Activated CD4-positive, alpha-beta memory T cell treated with anti-CD3 and anti-CD28 coated beads for 36 hours (primary cell): Measurements from ENCODE around the gene TTLL11. TPM values are rescaled to one million over a fixed set of nuclear protein-coding genes. Genes with fewer than 3 reads are reported as not detected.

Experiments
- CTCF ChIA-PET: fragments of 350-600 bp; sonication (Branson Sonifier 250); formaldehyde crosslinking; loops from one replicate; lab custom pipeline; 2021; ENCODE audit warnings: antibody characterized with exemption, inconsistent platforms; lab: Charles Lee
- POLR2A ChIA-PET: fragments of 350-600 bp; sonication (Branson Sonifier 250); formaldehyde crosslinking; loops from one replicate; lab custom pipeline; 2021; ENCODE audit warnings: antibody characterized with exemption; lab: Charles Lee
- DNase-seq: peaks from one replicate; pipeline ENCODE4 v3.0.0-alpha.2; 2020
- H3K27ac Mint-ChIP-seq: one replicate; pipeline ENCODE4 v1.8.0; 2021; ENCODE audit warnings: mixed read lengths
- H3K27me3 Mint-ChIP-seq: one replicate; pipeline ENCODE4 v1.8.0; 2021; ENCODE audit warnings: mixed read lengths
- H3K36me3 Mint-ChIP-seq: one replicate; pipeline ENCODE4 v1.8.0; 2021; ENCODE audit warnings: mixed read lengths
- H3K4me1 Mint-ChIP-seq: one replicate; pipeline ENCODE4 v1.8.0; 2021; ENCODE audit warnings: low read depth, mixed read lengths
- H3K4me3 Mint-ChIP-seq: one replicate; pipeline ENCODE4 v1.8.0; 2021; ENCODE audit warnings: mild to moderate bottlenecking, mixed read lengths
- H3K9me3 Mint-ChIP-seq: one replicate; pipeline ENCODE4 v1.8.0; 2021; ENCODE audit warnings: mixed read lengths
- intact Hi-C: fragments of 100-400 bp; cut with micrococcal nuclease; formaldehyde crosslinking; loops from one replicate; pipeline ENCODE4 v1.15.1; 2023
- total RNA-seq, 2 experiments: library from RNA; stranded (reverse); gene quantifications; one replicate each; pipeline ENCODE4 v1.2.3, GENCODE V29; 2021

TTLL11 gene
- total RNA-seq, 2 experiments from 2014 or later: 0.97 TPM

DNA sequence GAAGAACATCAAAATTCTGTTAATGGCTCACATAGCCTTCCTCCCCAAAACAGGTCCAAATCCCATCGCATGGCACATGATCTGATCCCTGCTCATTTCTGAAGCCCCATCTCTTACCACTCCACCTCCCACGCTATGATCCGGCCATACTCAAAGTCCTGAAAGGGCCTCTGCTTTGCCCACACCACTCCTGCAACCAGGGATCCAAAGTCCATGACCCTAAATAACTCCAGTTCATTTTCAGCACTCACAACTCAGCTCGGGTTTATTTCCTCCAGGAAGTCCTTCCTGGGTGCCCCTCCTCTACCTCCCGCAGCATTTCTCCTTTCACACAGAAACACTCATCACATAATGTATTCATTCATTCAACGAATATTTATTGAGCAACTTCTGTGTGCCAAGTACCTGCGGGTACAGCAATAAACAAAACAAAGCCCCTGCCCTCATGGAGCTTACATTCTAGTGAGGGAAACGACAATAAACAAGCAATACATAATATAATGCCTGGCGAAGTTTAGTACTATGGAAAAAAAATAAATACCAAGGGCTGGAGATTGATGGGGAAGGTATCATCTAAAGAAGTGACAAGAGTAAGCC lies 2.7 kb downstream of the TTLL11 start:
- Mint-ChIP-seq H3K9me3 (no peaks in the 10 kb centered on the region), H3K4me3 (no peak overlapping the region), H3K36me3 (peaks cover 6% of the 10 kb centered on the region), H3K27me3 (peaks cover 5% of the 10 kb centered on the region), H3K4me1 (peaks cover 33% of the 10 kb centered on the region), H3K27ac (no peak overlapping the region)
- intact Hi-C loops: loop anchor here (5.0 to 10.0 kb wide), 2 partner anchors 724 to 1508 kb away; partner anchors contain the start of gene CDK5RAP2
- ChIA-PET CTCF (interaction anchor here (1.0 to 4.2 kb wide), 3 partner anchors 9 to 34 kb away, joined by 3 to 24 read pairs (median 7); no protein-coding TSS in a partner anchor), POLR2A (no interaction called here)
- no peak for DNase-seq

DNA sequence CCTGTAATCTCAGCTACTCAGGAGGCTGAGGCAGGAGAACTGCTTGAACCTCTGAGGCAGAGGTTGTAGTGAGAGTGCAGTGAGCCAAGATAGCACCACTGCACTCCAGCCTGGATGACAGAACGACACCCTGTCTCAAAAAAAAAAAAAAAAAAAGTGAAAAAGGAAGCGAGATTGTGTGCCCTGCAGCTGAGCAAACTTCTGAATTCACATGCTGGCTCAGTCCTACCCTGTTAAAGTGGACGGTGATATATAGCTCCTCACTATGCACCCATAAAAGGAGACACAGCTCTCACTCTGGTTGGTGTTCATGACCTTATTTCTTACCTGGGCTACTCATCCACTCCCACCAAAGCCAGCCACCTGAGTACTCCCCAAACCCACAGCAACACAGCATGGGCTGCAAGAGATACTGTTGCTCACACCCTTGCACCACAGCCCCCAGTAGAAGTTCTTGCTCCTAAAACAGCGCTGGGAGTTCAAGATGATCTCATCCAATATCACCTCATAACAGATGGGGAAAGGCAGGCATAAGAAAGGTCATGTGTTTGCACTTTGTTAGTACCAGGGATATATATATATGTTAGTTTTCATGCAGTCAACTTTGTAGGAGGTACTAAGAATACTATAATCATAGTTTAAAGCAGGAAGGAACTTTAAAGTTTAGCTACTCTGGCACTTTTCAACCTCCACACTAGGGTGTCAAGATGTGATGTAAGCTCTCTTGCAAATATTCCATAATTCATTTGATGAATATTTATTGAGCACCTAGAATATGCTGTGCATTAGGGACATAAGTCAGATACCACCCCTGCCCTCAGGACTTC lies 4.0 kb downstream of the TTLL11 start:
- POLR2A ChIA-PET: interaction anchor here (0.6 kb wide), 1 partner anchor 637 kb away, joined by 4 read pairs; no protein-coding TSS in a partner anchor
- no peak overlapping the region for H3K27ac Mint-ChIP-seq
- no peak overlapping the region for H3K4me3 Mint-ChIP-seq
- peaks cover 6% of the 10 kb centered on the region for H3K36me3 Mint-ChIP-seq
- CTCF ChIA-PET: interaction anchor here (1.0 to 4.2 kb wide), 4 partner anchors 10 to 261 kb away, joined by 3 to 24 read pairs (median 6); no protein-coding TSS in a partner anchor
- intact Hi-C loops: no loop called here
- no peak for DNase-seq
- no peaks in the 10 kb centered on the region for H3K9me3 Mint-ChIP-seq
- H3K4me1 Mint-ChIP-seq: peaks cover 24% of the 10 kb centered on the region
- H3K27me3 Mint-ChIP-seq: peaks cover 1% of the 10 kb centered on the region

DNA sequence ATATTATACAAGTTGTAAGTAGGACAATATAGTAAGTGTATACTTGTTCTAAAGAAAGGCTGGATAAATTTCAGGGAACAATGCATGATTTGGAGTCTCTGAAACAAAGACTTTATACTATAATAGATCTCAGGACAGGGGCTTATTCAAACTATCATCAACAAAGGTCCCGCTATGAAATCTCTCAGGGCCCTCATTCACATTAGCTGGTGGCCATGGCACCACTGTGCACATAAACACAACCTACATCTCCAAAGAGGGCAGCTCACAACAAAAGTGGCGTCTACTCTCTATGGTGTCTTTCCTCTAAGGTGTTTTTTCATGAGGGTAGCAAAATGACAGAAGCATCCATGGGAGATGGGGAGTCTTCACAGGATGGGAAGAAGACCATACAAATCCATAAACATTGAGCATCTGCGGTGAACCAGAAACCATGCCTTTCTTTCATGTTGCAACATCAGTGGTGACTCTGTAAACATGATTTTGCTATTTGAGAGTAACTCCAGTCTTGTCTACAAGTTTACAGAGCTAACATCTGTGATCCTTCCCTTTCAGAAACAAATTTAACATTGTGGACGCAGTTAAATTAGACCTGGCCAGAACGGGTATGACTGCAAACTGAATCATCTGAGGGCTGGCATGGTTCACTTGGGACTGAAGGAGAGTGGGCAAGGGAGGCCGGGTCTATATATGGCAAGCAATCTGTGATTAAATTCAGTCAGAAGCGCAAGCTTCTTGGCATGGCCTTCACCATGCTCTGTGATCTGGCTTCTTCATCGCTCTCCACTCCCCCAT lies 5.5 kb downstream of the TTLL11 start:
- H3K36me3 Mint-ChIP-seq: peaks cover 6% of the 10 kb centered on the region
- H3K9me3 Mint-ChIP-seq: no peaks in the 10 kb centered on the region
- intact Hi-C loops: no loop called here
- peaks cover 20% of the 10 kb centered on the region for H3K4me1 Mint-ChIP-seq
- POLR2A ChIA-PET: no interaction called here
- CTCF ChIA-PET: interaction anchor here (1.0 to 4.2 kb wide), 5 partner anchors 9 to 263 kb away, joined by 4 to 24 read pairs (median 5); no protein-coding TSS in a partner anchor
- no peaks in the 10 kb centered on the region for H3K27me3 Mint-ChIP-seq
- no peak for DNase-seq
- no peak overlapping the region for H3K4me3 Mint-ChIP-seq
- H3K27ac Mint-ChIP-seq: no peak overlapping the region

DNA sequence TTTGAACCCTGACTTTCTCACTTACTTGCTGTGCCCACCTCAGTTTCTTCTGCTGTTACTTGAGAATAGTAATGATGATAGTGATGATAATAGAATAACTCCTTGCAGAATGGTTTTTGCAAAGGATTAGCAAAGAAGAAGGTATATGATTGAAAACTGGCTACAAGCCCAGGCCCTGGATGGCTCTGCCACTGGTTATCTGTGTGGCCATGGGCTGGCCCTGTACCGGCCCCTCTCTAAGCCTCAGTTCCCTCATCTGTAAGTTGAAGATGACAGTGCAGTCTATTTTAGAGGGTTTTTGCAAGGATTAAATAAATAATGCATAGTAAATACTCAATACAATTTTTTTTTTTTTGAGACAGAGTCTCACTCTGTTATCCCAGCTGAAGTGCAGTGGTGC lies 6.2 kb downstream of the TTLL11 start:
- POLR2A ChIA-PET: no interaction called here
- peaks cover 6% of the 10 kb centered on the region for H3K36me3 Mint-ChIP-seq
- CTCF ChIA-PET: interaction anchor here (2.0 to 4.2 kb wide), 2 partner anchors 12 to 38 kb away, joined by 6 to 24 read pairs; no protein-coding TSS in a partner anchor
- no peak for DNase-seq
- no peaks in the 10 kb centered on the region for H3K9me3 Mint-ChIP-seq
- no peak overlapping the region for H3K27ac Mint-ChIP-seq
- H3K27me3 Mint-ChIP-seq: no peaks in the 10 kb centered on the region
- peaks cover 16% of the 10 kb centered on the region for H3K4me1 Mint-ChIP-seq
- intact Hi-C loops: no loop called here
- H3K4me3 Mint-ChIP-seq: no peak overlapping the region

DNA sequence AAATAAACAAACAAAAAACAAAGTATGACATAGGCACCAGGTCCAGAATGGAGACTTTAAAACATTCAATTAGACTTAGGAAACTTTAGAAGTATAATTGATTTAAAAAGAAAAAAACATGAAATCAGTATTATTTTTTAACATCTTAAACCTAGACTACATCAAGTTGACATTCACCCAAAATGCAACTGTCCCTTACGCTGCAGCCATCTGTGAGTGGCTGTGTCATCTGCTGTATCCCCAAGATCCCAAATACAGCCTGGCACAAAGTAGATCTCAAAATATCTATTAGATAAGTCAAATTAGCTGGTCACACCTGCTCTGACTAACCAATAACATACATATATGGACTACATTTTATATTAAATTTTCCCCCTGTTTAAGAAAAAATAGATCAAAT lies 7.8 kb downstream of the TTLL11 start:
- POLR2A ChIA-PET: no interaction called here
- Mint-ChIP-seq H3K27ac (no peak overlapping the region), H3K9me3 (no peaks in the 10 kb centered on the region), H3K36me3 (peaks cover 2% of the 10 kb centered on the region), H3K4me3 (no peak overlapping the region), H3K27me3 (no peaks in the 10 kb centered on the region), H3K4me1 (peaks cover 2% of the 10 kb centered on the region)
- DNase-seq: no peak
- intact Hi-C loops: no loop called here
- CTCF ChIA-PET: interaction anchor here (2.0 to 5.3 kb wide), 2 partner anchors 13 to 39 kb away, joined by 6 to 24 read pairs; no protein-coding TSS in a partner anchor

DNA sequence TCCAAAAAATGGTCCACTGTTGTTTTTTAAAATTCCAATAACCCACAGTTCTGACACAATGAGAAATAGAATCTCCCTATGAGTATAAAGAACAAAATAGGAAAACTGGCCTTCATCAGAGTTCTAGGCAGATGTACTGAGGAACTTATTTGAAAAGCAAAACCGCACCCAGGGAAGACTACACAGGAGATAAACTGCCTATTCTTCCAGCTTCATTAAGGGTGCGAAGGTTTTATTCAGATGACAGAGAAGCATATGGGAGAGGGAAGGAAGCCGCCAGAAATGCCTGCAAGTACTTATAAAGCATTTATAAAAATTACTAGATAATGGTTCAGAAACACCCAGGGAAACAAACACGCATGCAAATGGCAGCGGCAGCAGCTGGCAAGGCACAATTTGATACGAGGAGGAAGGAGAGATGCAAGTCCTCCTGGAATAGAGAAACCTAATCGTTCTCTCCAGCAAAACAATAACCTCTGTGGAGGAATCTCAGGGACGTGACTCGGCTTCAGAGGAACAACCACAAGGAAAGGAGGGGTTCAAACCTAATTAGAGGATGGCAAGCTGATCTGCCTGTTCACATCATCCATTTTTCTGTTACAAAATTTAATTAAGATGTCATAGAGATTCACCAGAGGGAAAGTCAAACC lies 9.0 kb downstream of the TTLL11 start:
- POLR2A ChIA-PET: no interaction called here
- intact Hi-C loops: no loop called here
- no peak overlapping the region for H3K4me3 Mint-ChIP-seq
- CTCF ChIA-PET: interaction anchor here (1.2 to 5.3 kb wide), 2 partner anchors 11 to 14 kb away, joined by 4 to 24 read pairs; no protein-coding TSS in a partner anchor
- no peak for DNase-seq
- H3K27ac Mint-ChIP-seq: no peak overlapping the region
- H3K4me1 Mint-ChIP-seq: no peaks in the 10 kb centered on the region
- H3K36me3 Mint-ChIP-seq: no peaks in the 10 kb centered on the region
- no peaks in the 10 kb centered on the region for H3K27me3 Mint-ChIP-seq
- H3K9me3 Mint-ChIP-seq: no peaks in the 10 kb centered on the region

DNA sequence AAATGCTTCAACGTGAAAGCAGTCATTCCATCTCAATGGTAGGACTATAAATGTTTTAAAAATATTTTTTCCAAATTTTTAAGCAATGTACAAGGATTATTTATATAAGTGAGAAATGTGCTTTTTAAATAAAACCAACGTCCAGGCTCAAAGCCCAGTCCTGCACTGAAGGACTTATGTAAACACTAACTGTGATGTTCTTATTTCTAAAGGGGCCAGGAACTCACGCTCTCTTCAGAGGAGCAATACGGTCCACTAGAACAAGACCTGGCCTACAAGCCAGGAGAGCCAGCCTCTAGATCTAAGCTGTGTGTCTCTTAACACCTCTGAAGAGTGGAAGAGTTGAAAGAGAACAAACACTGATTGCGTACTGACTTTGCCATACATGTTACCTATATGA lies 12.1 kb downstream of the TTLL11 start:
- Mint-ChIP-seq H3K27ac (no peak overlapping the region), H3K36me3 (peaks cover 13% of the 10 kb centered on the region), H3K4me3 (no peak overlapping the region), H3K27me3 (no peaks in the 10 kb centered on the region), H3K4me1 (no peaks in the 10 kb centered on the region), H3K9me3 (peaks cover 21% of the 10 kb centered on the region)
- intact Hi-C loops: no loop called here
- CTCF ChIA-PET: interaction anchor here (1.3 kb wide), 1 partner anchor 42 kb away, joined by 3 read pairs; no protein-coding TSS in a partner anchor
- no peak for DNase-seq
- POLR2A ChIA-PET: no interaction called here

DNA sequence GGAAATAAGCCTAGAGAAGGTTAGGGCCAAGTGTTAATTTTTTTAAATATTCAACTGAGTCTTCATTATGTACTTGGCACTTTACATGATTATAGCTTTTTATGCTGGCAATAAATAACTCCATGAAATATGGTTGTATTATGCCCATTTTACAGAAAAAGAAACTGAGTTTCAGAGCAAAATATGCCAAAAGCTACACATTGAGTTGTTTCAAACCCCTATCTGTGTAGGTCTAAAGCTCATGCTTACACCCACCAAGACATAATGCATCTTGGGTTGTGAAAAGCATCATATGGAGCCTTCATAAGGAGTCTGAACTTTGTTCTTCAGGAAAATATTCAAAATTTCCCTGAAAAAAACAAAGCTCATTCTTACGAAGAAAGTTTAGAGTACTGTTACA lies 14.6 kb downstream of the TTLL11 start:
- H3K27ac Mint-ChIP-seq: no peak overlapping the region
- H3K9me3 Mint-ChIP-seq: peaks cover 21% of the 10 kb centered on the region
- peaks cover 13% of the 10 kb centered on the region for H3K36me3 Mint-ChIP-seq
- intact Hi-C loops: no loop called here
- H3K4me1 Mint-ChIP-seq: no peaks in the 10 kb centered on the region
- POLR2A ChIA-PET: no interaction called here
- no peaks in the 10 kb centered on the region for H3K27me3 Mint-ChIP-seq
- CTCF ChIA-PET: interaction anchor here (1.0 to 1.9 kb wide), 2 partner anchors 17 to 20 kb away, joined by 6 to 7 read pairs; no protein-coding TSS in a partner anchor
- no peak for DNase-seq
- H3K4me3 Mint-ChIP-seq: no peak overlapping the region

DNA sequence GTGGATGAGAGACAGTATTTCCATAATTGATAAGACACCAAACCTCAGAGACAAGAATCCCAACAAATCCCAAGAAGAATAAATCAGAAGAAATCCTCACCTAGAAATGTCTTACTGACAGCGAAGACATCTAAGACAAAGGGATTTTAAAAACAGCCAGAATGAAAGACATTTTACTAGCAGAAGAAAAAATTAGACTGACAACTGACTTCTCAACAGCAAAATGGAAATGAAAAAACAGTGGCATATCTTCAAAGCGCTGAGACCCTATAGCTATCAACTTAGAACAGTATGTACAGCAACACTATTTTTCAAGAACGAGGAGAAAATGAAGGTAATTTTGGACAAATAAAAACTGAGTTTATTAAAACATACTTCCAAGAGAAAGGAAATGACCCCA lies 16.3 kb downstream of the TTLL11 start:
- intact Hi-C loops: no loop called here
- CTCF ChIA-PET: no interaction called here
- no peak overlapping the region for H3K4me3 Mint-ChIP-seq
- no peaks in the 10 kb centered on the region for H3K4me1 Mint-ChIP-seq
- POLR2A ChIA-PET: no interaction called here
- peaks cover 15% of the 10 kb centered on the region for H3K36me3 Mint-ChIP-seq
- no peak for DNase-seq
- H3K9me3 Mint-ChIP-seq: peaks cover 21% of the 10 kb centered on the region
- no peaks in the 10 kb centered on the region for H3K27me3 Mint-ChIP-seq
- H3K27ac Mint-ChIP-seq: no peak overlapping the region

DNA sequence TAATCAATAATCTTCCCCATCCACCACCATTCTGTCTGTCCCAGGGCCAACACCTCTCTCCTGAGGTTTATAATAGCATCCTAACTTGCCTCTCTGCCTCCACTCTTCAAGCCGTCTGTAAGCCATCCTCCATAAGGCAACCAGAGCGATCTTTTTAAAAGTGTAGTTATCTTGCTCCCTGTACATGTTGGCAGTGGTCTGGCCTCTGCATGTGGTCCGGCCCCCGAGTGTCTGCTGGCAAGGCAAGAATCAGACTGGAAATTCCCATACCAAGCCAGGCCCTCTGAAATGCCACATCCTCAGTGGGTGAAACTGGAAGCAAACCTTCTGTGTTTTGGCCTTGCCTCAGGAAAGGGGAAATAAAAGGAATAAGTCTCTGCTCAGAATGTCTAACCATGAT lies 17.0 kb downstream of the TTLL11 start:
- no peaks in the 10 kb centered on the region for H3K4me1 Mint-ChIP-seq
- intact Hi-C loops: no loop called here
- peaks cover 16% of the 10 kb centered on the region for H3K36me3 Mint-ChIP-seq
- H3K27ac Mint-ChIP-seq: no peak overlapping the region
- no peaks in the 10 kb centered on the region for H3K27me3 Mint-ChIP-seq
- CTCF ChIA-PET: interaction anchor here (0.9 kb wide), 1 partner anchor 47 kb away, joined by 3 read pairs; no protein-coding TSS in a partner anchor
- DNase-seq: no peak
- POLR2A ChIA-PET: no interaction called here
- no peak overlapping the region for H3K4me3 Mint-ChIP-seq
- H3K9me3 Mint-ChIP-seq: peaks cover 21% of the 10 kb centered on the region
